Measurements from ENCODE around the gene SCG5.

GRCh38 chr15:32738666-32739065, 97.2 kb downstream of the SCG5 start:
- TF ChIP-seq, protein P1, sequence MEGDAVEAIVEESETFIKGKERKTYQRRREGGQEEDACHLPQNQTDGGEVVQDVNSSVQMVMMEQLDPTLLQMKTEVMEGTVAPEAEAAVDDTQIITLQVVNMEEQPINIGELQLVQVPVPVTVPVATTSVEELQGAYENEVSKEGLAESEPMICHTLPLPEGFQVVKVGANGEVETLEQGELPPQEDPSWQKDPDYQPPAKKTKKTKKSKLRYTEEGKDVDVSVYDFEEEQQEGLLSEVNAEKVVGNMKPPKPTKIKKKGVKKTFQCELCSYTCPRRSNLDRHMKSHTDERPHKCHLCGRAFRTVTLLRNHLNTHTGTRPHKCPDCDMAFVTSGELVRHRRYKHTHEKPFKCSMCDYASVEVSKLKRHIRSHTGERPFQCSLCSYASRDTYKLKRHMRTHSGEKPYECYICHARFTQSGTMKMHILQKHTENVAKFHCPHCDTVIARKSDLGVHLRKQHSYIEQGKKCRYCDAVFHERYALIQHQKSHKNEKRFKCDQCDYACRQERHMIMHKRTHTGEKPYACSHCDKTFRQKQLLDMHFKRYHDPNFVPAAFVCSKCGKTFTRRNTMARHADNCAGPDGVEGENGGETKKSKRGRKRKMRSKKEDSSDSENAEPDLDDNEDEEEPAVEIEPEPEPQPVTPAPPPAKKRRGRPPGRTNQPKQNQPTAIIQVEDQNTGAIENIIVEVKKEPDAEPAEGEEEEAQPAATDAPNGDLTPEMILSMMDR (IDR thresholded peaks at IDR 0.05) = no peak
- no peak for TF ChIP-seq POLR2A (IDR thresholded peaks at IDR 0.05)

Measured in thyroid gland (tissue), 4 donors.